Stomach smooth muscle (tissue), 2 donors: ENCODE data around the gene HSP90AA1.

Experiments used
- H3K27ac ChIP-seq: one replicate; pipeline ENCODE4 v1.7.0; 2013; ENCODE audit warnings: mild to moderate bottlenecking, low read length, inconsistent platforms
- H3K27me3 ChIP-seq, 2 donors: one replicate each; pipeline ENCODE4 v1.7.0; 2013; ENCODE audit warnings: low read length in 2 of 2; ENCODE audit not compliant: insufficient read depth in 2 of 2, control insufficient read depth in 1 of 2
- H3K36me3 ChIP-seq, 2 donors: one replicate each; pipeline ENCODE4 v1.7.0; 2013; ENCODE audit warnings: low read length in 2 of 2; ENCODE audit not compliant: control insufficient read depth in 2 of 2, insufficient read depth in 2 of 2
- H3K4me1 ChIP-seq: one replicate; pipeline ENCODE4 v1.7.0; 2013; ENCODE audit warnings: low read length; ENCODE audit not compliant: control insufficient read depth, insufficient read depth
- H3K4me3 ChIP-seq, 2 donors: one replicate each; pipeline ENCODE4 v1.7.0; 2013; ENCODE audit warnings: low read length in 2 of 2
- H3K9ac ChIP-seq, 2 donors: one replicate each; pipeline ENCODE4 v1.7.0; 2013; ENCODE audit warnings: low read length in 2 of 2, mild to moderate bottlenecking in 1 of 2
- H3K9me3 ChIP-seq, 2 donors: one replicate each; pipeline ENCODE4 v1.7.0; 2013; ENCODE audit warnings: low read length in 2 of 2; ENCODE audit not compliant: control insufficient read depth in 2 of 2
- donor health status: healthy.
- donor health status: Pancreatic carcinoma.

Gene HSP90AA1

GRCh38 chr14:102050026-102050405, 36.8 kb downstream of the HSP90AA1 start:
- no peaks in the 10 kb centered on the region for H3K9me3 ChIP-seq
- peaks cover 20% of the 10 kb centered on the region for H3K4me1 ChIP-seq
- H3K27me3 ChIP-seq: no peaks in the 10 kb centered on the region
- H3K36me3 ChIP-seq: peaks cover 35 to 41% of the 10 kb centered on the region in 2 donors
- H3K4me3 ChIP-seq: no peak overlapping the region
- no peak overlapping the region for H3K9ac ChIP-seq
- H3K27ac ChIP-seq: no peak overlapping the region

DNA sequence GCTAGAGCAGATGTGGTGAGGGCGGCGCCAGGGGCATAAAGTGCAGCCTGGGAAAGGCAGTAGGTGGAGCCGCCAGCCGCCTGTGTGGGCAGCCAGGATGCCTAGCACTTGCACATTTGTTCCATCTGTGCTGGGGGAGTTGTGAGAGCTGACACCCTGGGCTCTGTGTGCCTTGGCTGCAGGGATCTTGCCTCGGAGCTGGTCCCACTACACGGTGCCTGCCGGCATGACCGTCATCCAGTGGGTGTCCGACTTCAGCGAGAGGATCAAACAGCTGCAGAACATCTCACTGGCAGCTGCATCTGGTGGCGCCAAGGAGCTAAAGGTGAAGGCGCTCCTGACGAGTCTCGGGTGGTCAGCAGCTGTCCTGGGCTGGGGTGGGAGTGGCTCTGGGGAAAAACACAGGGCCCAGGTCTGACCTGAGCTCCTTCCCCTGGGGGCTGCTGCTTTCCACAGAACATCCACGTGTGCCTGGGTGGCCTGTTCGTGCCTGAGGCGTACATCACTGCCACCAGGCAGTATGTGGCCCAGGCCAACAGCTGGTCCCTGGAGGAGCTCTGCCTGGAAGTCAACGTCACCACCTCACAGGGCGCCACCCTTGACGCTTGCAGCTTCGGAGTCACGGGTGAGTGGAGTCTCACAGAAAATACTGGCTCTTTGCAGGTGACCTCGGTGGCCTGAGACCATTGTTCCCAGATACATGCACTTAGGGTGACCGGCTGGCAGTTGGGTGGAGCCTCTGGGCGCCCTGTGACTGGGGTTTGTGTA, 37.4 kb downstream of the HSP90AA1 start:
- Histone ChIP-seq H3K4me3 (no peak overlapping the region), H3K4me1 (peaks cover 20% of the 10 kb centered on the region), H3K27me3 (no peaks in the 10 kb centered on the region), H3K9ac (no peak overlapping the region), H3K9me3 (no peaks in the 10 kb centered on the region), H3K36me3 (peaks cover 39 to 46% of the 10 kb centered on the region in 2 donors), H3K27ac (no peak overlapping the region)

DNA sequence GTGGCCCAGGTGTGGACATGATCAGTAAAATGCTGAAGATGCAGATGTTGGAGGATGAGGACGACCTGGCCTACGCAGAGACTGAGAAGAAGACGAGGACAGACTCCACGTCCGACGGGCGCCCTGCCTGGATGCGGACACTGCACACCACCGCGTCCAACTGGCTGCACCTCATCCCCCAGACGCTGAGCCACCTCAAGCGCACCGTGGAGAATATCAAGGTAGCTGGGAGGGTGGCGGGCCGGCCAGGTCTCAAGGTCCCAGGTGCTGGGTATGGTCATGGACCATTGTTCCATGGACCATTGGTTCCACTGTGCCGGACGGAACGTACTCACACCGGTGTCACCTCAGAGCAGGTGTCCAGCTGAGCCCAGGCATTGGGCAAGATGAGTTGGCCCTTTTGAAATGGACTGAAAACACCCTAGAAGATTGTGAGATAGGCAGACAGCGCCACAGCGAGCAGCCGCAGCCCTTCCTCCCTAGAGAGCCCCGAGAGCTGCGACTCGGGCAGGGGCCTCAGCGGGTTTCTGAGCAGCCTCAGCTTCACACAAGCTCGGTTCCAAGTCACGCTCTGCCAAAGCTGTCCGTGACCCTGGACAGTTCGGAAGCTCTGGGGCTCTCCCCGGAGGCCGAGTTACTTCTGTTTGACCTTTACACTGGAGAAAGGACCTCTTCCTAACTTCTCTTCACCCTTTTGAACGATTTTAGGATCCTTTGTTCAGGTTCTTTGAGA, 38.9 kb downstream of the HSP90AA1 start:
- Histone ChIP-seq H3K9ac (no peak overlapping the region), H3K27ac (no peak overlapping the region), H3K36me3 (peaks cover 50 to 60% of the 10 kb centered on the region in 2 donors), H3K9me3 (no peaks in the 10 kb centered on the region), H3K4me3 (no peak overlapping the region), H3K27me3 (no peaks in the 10 kb centered on the region), H3K4me1 (peaks cover 20% of the 10 kb centered on the region)

GRCh38 chr14:102046337-102047278, 40.2 kb downstream of the HSP90AA1 start:
- peaks cover 64 to 67% of the 10 kb centered on the region in 2 donors for H3K36me3 ChIP-seq

DNA sequence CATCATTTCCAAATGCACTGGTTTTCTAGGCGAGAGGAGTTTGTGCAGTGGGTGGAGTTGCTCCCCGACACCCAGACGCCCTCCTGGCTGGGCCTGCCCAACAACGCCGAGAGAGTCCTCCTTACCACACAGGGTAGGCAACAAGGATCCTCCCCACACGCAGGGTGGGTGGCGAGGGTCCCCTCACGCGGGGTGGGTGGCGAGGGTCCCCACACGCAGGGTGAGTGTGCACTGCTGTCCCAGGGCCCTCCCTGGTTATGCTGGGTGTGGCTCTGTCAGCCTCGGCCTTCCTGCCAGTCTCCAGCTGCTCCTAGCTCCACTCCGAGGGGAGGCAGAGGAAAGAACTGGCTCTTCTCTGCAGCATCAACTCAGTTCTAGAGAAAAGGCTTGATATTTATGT, 42.3 kb downstream of the HSP90AA1 start:
- H3K4me3 ChIP-seq: no peak overlapping the region

More at GRCh38 chr14:102046337-102047278, 40.2 kb downstream of the HSP90AA1 start:
- peaks cover 20% of the 10 kb centered on the region for H3K4me1 ChIP-seq
- H3K4me3 ChIP-seq: no peak overlapping the region
- no peaks in the 10 kb centered on the region for H3K27me3 ChIP-seq
- peak overlapping the region; percentile 24 for H3K27ac ChIP-seq
- no peak overlapping the region for H3K9ac ChIP-seq
- no peaks in the 10 kb centered on the region for H3K9me3 ChIP-seq

GRCh38 chr14:102043251-102044025, 43.4 kb downstream of the HSP90AA1 start:
- no peaks in the 10 kb centered on the region for H3K27me3 ChIP-seq
- no peak overlapping the region for H3K4me3 ChIP-seq
- no peaks in the 10 kb centered on the region for H3K9me3 ChIP-seq
- peaks cover 68 to 69% of the 10 kb centered on the region in 2 donors for H3K36me3 ChIP-seq
- peaks cover 7% of the 10 kb centered on the region for H3K4me1 ChIP-seq
- H3K27ac ChIP-seq: no peak overlapping the region
- no peak overlapping the region for H3K9ac ChIP-seq

More for the DNA sequence above, 42.3 kb downstream of the HSP90AA1 start:
- Histone ChIP-seq H3K36me3 (peaks cover 68 to 70% of the 10 kb centered on the region in 2 donors), H3K27ac (no peak overlapping the region), H3K9me3 (no peaks in the 10 kb centered on the region), H3K27me3 (no peaks in the 10 kb centered on the region), H3K9ac (no peak overlapping the region), H3K4me1 (peaks cover 13% of the 10 kb centered on the region)

- H3K9me3 ChIP-seq: no peaks in the 10 kb centered on the region
- H3K27me3 ChIP-seq: no peaks in the 10 kb centered on the region
- no peak overlapping the region for H3K9ac ChIP-seq
- no peak overlapping the region for H3K4me3 ChIP-seq
- H3K36me3 ChIP-seq: peaks cover 65 to 68% of the 10 kb centered on the region in 2 donors
- H3K27ac ChIP-seq: no peak overlapping the region
- peaks cover 7% of the 10 kb centered on the region for H3K4me1 ChIP-seq
These were observed 44.1 kb downstream of the HSP90AA1 start for GRCh38 chr14:102042699-102043098.

DNA sequence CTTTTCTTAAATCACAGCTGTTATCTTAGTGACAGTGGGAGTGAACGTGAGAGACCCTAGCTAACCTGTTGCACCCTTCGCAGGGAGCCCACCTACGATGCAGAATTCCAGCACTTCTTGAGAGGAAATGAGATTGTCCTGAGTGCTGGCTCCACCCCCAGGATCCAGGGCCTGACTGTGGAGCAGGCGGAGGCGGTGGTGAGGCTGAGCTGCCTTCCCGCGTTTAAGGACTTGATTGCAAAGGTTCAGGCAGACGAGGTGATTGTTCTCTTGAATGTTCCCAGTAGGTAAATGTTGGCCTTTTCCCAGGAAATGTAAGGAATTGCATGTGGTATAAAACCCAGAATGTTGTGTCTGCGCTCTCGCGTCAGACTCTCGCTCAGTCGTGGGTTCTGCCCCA, 46.7 kb downstream of the HSP90AA1 start:
- Histone ChIP-seq H3K4me3 (no peak overlapping the region), H3K36me3 (peaks cover 77 to 84% of the 10 kb centered on the region in 2 donors), H3K27ac (no peak overlapping the region), H3K9me3 (no peaks in the 10 kb centered on the region), H3K9ac (no peak overlapping the region), H3K4me1 (no peaks in the 10 kb centered on the region), H3K27me3 (no peaks in the 10 kb centered on the region)

GRCh38 chr14:102039157-102039556, 47.7 kb downstream of the HSP90AA1 start:
- Histone ChIP-seq H3K9me3 (no peaks in the 10 kb centered on the region), H3K4me1 (no peaks in the 10 kb centered on the region), H3K9ac (no peak overlapping the region), H3K4me3 (no peak overlapping the region), H3K27me3 (no peaks in the 10 kb centered on the region), H3K27ac (no peak overlapping the region), H3K36me3 (peaks cover 73 to 82% of the 10 kb centered on the region in 2 donors)

GRCh38 chr14:102037686-102038085, 49.2 kb downstream of the HSP90AA1 start:
- Histone ChIP-seq H3K27ac (no peak overlapping the region), H3K36me3 (peaks cover 77 to 85% of the 10 kb centered on the region in 2 donors), H3K27me3 (no peaks in the 10 kb centered on the region), H3K4me3 (no peak overlapping the region), H3K9me3 (no peaks in the 10 kb centered on the region), H3K4me1 (no peaks in the 10 kb centered on the region), H3K9ac (no peak overlapping the region)
